Dendritic cell treated with granulocyte-macrophage colony-stimulating factor and Interleukin-4, amounts not matched to agents 40 ng/mL and 50 ng/mL, for 4 days (primary cell): ENCODE data around the gene ATXN1.
"Not testable (repeated sequence)": the region's sequence is repeated elsewhere in the genome, so short reads cannot be mapped to it uniquely, and the experiment has no call there.

Experiments
- H3K27ac Mint-ChIP-seq: one replicate; pipeline ENCODE4 v1.8.0; 2022; ENCODE audit warnings: mild to moderate bottlenecking, mixed read lengths
- H3K27me3 Mint-ChIP-seq: one replicate; pipeline ENCODE4 v1.8.0; 2022; ENCODE audit warnings: mild to moderate bottlenecking, mixed read lengths
- H3K36me3 Mint-ChIP-seq: one replicate; pipeline ENCODE4 v1.8.0; 2022; ENCODE audit warnings: low read depth, mixed read lengths
- H3K4me1 Mint-ChIP-seq: one replicate; pipeline ENCODE4 v1.8.0; 2022; ENCODE audit warnings: low read depth, mixed read lengths
- H3K4me3 Mint-ChIP-seq: one replicate; pipeline ENCODE4 v1.8.0; 2022; ENCODE audit warnings: mild to moderate bottlenecking, moderate library complexity, mixed read lengths
- H3K9me3 Mint-ChIP-seq: one replicate; pipeline ENCODE4 v1.8.0; 2022; ENCODE audit warnings: mixed read lengths
- intact Hi-C: fragments of 100-400 bp; cut with micrococcal nuclease; formaldehyde crosslinking; loops from one replicate; pipeline ENCODE4 v1.15.0; 2022

ATXN1 gene

DNA sequence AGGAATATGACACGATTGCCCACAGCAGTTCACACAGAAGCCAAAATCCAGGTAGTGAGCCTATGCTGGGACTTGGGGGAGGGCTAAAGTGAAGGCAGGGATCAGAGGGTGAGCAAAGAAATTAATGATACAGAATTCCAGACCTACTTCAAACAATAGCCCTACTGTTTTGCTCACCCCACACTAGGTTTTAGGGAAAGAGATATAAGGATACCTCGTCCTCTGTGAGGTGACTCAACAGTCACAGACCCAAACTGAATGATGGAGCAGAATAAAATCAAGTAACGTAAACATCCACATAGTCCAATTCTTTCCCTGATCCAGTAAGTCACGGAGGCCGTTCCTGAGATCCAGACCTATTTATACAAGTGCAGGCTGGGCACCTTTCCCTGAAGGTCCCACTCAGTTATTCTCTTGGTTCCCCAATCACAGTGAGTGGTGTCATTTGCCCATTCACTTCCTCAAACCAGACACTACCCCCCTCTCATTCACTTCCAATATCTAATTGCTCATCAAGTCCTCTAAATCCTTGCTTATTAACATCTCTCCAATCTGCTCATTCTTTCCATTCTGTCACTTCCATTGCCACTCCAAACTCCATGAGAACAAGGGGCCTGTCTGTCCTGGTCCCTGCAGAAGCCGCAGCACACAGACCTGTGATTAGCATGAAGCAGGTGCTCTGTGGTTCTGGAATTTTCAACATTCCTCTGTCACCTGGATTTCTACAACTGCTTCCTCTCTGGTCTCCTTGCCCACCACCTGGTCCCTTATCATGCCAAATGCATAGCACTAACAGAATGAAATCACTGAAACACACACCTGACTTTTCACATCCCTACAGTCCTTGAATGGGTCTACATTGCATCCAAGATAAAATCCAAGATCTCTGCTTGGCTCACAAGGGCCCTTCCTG, 55.9 kb downstream of the ATXN1 start:
- H3K36me3 Mint-ChIP-seq, result peaks cover 16% of the 10 kb centered on the region
- no peaks in the 10 kb centered on the region for H3K27me3 Mint-ChIP-seq
- H3K4me3 Mint-ChIP-seq, result peak overlapping the region; percentile 61
- intact Hi-C loops, result loop anchor here (5.0 kb wide), 1 partner anchor 33 kb away; no protein-coding TSS in a partner anchor
- H3K4me1 Mint-ChIP-seq, result peaks cover 73% of the 10 kb centered on the region
- peak overlapping the region; percentile 95 for H3K27ac Mint-ChIP-seq
- no peaks in the 10 kb centered on the region for H3K9me3 Mint-ChIP-seq

DNA sequence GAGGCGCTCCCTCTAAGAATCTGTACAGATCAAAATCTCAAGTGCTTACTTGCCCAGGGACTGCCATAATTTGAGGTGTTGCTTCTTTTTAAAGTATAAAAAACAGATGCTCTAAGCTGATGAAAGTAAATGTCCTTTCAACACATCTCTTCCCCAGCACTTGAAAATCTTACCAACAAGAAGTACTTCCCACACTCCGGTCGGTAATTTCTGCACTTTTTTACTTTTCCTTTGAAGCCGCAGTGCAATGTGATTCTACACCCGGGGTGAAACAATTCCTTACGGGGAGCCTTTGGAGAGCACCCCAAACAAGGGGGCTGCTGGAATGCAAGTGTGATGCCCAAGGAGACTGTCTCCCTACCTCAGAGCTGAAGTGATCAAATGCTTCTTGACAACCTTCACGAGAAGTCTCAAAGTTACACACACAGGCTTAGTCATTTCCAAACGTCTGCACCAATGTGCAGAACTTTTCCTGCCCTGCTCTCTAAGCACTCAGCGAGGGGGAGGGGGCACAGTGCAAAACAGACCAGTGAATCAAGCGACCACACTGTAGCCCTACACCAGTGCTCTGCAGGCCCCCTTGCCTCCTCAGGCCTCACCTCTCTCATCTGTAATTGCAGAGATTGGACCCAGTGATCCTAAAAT, 56.7 kb downstream of the ATXN1 start:
- Mint-ChIP-seq H3K4me3 (peak overlapping the region; percentile 61), H3K4me1 (peaks cover 81% of the 10 kb centered on the region), H3K27ac (peak overlapping the region; percentile 95), H3K36me3 (peaks cover 20% of the 10 kb centered on the region), H3K27me3 (no peaks in the 10 kb centered on the region), H3K9me3 (no peaks in the 10 kb centered on the region)
- intact Hi-C loops, result loop anchor here (5.0 kb wide), 1 partner anchor 32 kb away; no protein-coding TSS in a partner anchor

DNA sequence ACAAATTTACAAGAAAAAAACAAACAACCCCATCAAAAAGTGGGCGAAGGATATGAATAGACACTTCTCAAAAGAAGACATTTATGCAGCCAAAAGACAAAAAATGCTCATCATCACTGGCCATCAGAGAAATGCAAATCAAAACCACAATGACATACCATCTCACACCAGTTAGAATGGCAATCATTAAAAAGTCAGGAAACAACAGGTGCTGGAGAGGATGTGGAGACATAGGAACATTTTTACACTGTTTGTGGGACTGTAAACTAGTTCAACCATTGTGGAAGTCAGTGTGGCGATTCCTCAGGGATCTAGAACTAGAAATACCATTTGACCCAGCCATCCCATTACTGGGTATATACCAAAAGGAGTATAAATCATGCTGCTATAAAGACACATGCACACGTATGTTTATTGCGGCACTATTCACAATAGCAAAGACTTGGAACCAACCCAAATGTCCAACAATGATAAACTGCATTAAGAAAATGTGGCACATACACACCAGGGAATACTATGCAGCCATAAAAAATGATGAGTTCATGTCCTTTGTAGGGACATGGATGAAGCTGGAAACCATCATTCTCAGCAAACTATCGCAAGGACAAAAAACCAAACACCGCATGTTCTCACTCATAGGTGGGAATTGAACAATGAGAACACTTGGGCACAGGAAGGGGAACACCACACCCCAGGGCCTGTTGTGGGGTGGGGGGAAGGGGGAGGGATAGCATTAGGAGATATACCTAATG, 58.5 kb downstream of the ATXN1 start:
- peaks cover 16% of the 10 kb centered on the region for H3K36me3 Mint-ChIP-seq
- H3K27me3 Mint-ChIP-seq, intact Hi-C loops, H3K9me3 Mint-ChIP-seq, H3K27ac Mint-ChIP-seq, H3K4me3 Mint-ChIP-seq: not testable (repeated sequence)
- H3K4me1 Mint-ChIP-seq, result peaks cover 80% of the 10 kb centered on the region

DNA sequence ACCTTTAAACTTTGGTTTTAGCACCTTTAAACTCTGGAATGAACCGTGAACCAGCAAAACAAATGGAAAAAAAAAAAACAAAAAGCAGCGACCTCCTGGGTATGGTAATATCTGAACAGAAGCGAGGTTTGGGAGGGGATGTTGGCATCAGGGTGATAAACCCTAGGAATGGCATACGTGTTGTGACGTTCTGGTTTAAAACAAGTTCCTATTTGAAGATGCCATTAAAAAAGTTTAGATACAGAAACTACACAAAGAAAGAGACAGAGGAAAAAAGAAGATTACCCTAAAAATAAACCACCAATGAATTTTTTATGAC, 60.4 kb downstream of the ATXN1 start:
- intact Hi-C loops, result no loop called here

DNA sequence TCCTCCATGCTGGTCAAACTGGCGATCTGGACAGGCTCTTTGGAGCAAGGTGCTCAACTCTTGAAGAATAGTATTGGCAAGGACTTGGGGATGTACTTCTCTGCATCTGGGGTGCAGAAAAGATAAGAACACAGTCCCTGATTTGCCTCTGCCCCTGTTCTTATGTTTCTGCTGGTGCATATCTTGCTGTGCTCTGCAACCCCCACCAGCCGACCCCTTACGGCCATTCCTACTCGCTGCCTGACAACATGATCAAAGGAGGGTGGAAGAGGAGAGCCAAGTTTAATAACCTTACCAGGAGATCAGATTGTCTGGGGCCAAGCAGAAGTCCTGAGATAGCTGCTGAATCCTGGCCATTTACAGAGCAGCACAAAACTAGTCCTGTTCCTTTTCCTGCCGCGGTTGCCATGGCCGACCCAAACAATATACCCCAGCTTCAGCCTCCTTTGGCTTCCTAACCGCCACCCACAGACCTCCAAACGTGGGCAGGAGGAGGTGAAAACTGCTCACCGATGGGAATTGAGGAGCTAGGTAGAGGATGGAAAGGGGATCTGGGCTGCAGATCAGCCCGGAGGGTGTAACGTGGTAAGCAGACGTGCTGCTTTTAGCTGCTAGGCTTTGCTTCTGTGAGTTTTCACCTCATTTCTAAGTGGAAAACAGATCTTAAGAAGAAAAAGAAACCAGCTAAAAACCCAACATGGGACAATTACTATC, 60.9 kb downstream of the ATXN1 start:
- Mint-ChIP-seq H3K27ac (peak overlapping the region; percentile 92), H3K4me1 (peaks cover 74% of the 10 kb centered on the region), H3K4me3 (peak overlapping the region; percentile 63), H3K36me3 (peaks cover 14% of the 10 kb centered on the region), H3K27me3 (no peaks in the 10 kb centered on the region), H3K9me3 (no peaks in the 10 kb centered on the region)
- intact Hi-C loops, result no loop called here

More for the DNA sequence above, 60.4 kb downstream of the ATXN1 start:
- Mint-ChIP-seq H3K4me1 (peaks cover 77% of the 10 kb centered on the region), H3K9me3 (no peaks in the 10 kb centered on the region), H3K4me3 (peak overlapping the region; percentile 63), H3K27me3 (no peaks in the 10 kb centered on the region), H3K27ac (peak overlapping the region; percentile 92), H3K36me3 (peaks cover 17% of the 10 kb centered on the region)

DNA sequence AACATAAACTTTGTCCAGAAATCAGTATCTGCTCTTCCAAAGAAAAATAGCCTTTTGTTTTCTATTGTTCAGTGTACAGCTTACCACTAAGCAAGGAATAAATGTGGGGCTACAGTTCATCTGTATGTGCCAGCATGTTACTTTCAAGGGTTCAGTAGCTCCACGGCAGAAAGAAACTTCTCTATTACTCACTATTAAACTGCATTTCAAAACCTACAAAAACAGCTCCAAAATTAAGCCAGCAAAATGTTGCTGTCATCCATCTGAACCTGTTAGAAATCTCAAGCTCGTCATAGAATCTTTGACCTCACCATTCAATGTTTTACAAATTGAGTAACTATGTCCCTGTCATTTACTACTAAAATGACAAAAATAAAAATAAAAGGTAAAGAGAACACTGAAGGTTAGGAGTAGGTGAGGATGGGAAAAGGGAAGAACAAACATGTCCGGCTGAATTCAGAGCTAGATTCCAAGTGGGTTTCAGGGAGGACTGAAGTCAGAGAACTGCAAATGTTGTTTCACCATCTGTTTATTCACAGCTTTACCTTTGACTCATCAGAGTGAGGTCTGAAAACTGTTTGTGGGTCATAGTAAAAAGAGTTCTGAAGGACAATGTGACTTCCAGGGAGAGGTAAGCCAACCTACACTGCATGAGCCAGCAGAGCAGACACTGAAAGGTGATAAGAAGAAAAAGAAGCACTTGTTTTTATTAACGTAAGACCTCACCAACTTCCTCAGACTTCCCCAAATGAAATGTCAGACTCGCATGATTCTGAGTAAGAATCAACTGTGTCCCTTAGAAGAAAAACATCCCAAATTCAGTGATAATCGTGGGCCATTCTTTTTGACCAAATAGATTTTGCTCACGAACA, 62.0 kb downstream of the ATXN1 start:
- no peaks in the 10 kb centered on the region for H3K27me3 Mint-ChIP-seq
- H3K9me3 Mint-ChIP-seq, result no peaks in the 10 kb centered on the region
- H3K36me3 Mint-ChIP-seq, result peaks cover 14% of the 10 kb centered on the region
- peaks cover 74% of the 10 kb centered on the region for H3K4me1 Mint-ChIP-seq
- intact Hi-C loops, result no loop called here
- no peak overlapping the region for H3K4me3 Mint-ChIP-seq
- peak overlapping the region; percentile 92 for H3K27ac Mint-ChIP-seq

DNA sequence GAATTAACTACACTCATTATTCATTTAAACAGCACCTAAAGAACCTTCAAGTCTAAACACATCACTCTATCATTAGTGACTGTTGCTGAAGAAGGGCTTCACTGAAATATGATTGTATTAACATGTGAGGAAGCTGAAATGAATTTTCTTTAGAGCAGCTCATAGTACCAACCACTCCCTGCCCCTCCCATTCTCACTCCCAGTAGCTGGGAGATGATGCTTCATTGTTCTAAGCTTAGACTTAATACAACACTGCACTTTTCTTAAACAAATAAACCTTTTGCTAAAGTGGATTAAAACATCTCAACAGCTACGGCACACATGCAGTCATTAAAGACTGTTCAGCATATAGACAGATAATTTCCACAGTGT, 63.1 kb downstream of the ATXN1 start:
- Mint-ChIP-seq H3K9me3 (no peaks in the 10 kb centered on the region), H3K4me1 (peaks cover 75% of the 10 kb centered on the region), H3K4me3 (no peak overlapping the region), H3K27me3 (no peaks in the 10 kb centered on the region), H3K27ac (peak overlapping the region; percentile 81), H3K36me3 (peaks cover 14% of the 10 kb centered on the region)
- intact Hi-C loops, result no loop called here

DNA sequence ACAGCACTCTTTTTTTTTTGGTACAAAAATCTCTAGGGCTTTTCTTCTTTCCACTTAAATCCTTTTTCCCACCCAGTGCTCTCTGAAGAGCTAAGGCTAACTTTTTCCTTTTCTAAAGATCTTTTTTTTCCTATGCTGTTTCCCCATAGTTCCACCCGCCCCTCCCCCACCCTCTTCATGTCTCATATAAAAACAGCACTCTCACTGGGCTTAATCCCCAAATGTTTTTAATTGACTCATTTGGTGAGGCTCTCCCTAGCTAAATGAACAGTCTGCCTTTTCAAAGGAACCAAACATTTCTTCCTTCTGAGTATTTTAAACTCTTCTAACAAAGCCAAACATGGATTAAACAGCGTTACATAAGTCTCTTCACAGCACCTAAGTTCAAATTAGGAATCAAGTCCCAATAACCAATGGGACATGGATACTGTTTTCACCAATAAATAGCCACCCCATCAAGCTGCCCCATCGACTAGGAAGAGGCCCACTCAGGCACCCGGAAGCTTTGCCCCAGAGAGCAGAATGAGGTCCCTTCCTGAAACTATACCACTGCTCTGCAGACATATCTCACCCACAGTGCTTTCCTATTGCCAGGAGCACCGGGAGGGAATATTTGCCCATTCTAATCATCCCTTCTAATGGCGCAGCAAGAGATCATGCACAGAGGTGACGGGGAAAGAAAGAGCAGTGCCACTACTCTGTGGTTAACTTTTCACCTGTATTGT, 63.7 kb downstream of the ATXN1 start:
- Mint-ChIP-seq H3K27me3 (no peaks in the 10 kb centered on the region), H3K4me3 (no peak overlapping the region), H3K4me1 (peaks cover 75% of the 10 kb centered on the region), H3K9me3 (no peaks in the 10 kb centered on the region), H3K36me3 (peaks cover 14% of the 10 kb centered on the region), H3K27ac (peak overlapping the region; percentile 81)
- intact Hi-C loops, result no loop called here

DNA sequence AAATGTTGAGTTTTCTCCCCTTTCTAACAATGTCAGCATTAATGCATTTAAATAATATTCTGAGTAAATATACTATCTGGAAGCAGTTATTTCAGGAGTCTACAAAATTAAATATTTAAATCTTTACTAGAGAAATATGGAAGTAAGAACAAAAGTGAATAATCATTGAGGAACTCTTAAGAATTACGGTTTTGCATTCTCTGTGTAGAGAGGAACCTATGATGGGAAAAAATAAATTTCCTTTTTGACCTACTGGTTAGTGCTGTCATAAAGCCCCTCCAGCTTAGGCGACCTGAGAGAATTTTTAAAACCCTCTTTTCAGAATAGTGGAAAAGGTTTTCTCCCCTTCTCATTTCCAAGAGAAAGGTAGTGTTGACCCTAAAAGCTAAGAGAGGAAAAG, 64.8 kb downstream of the ATXN1 start:
- H3K9me3 Mint-ChIP-seq, result no peaks in the 10 kb centered on the region
- H3K4me1 Mint-ChIP-seq, result peaks cover 74% of the 10 kb centered on the region
- H3K4me3 Mint-ChIP-seq, result no peak overlapping the region
- intact Hi-C loops, result no loop called here
- peaks cover 14% of the 10 kb centered on the region for H3K36me3 Mint-ChIP-seq
- H3K27me3 Mint-ChIP-seq, result no peaks in the 10 kb centered on the region
- peak overlapping the region; percentile 81 for H3K27ac Mint-ChIP-seq

DNA sequence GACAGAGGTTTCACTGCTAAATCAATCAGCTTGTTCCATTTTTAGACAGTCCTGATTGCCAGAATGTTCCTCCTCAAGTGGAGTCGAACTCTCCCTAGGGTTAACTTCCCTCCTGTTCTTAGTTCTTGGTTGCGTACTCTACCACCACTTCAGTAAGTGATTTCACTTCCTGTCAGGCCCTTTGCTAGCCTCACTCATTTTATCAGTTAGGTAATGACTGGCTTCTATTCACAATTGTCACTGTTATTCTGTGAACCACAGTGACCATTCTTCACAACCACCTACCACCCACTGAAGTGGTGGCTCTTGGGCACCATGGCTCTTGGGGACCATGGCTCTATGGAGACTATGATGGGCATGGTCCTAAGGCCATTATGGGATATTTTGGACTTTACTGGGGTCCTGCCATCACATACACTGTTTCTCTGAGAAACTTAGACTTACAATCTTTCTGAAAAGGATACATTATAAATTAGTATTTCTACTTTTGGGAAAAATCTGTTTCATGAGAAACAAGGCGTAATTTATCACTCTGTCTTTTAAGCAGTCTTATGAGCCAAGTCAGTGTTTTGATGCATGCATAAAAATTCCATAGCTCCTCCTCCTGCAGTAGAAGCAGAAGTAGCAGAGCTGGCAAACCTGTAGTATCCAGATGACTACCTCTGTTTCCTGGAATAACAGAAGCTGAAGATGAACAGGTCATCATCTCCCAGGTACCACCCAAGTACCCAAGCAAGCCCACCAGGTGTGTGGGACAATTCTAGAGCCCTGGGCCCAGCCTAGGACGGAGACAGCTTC, 66.3 kb downstream of the ATXN1 start:
- peaks cover 74% of the 10 kb centered on the region for H3K4me1 Mint-ChIP-seq
- intact Hi-C loops, result no loop called here

DNA sequence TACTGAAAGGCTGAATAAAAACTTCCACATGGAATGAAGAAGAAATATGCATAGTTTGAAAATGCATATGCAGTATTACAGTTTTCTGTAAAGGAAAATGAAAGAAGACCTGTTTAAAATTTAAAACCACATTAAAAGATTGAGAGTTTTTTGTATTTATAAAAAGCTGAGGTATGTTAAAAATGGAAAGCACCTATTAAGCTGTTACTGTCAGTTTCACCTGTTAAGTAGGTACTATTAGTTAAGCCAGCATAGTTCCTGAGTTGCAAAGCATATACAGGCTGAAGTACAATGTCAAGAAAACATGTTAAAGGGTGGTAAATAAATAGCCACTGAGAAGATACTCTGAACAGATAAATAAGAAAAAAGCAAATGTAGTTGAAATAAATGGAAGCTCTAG, 69.9 kb downstream of the ATXN1 start:
- Mint-ChIP-seq H3K36me3 (peaks cover 13% of the 10 kb centered on the region), H3K27ac (peak overlapping the region; percentile 58), H3K4me1 (peaks cover 71% of the 10 kb centered on the region), H3K9me3 (no peaks in the 10 kb centered on the region), H3K4me3 (no peak overlapping the region), H3K27me3 (no peaks in the 10 kb centered on the region)
- intact Hi-C loops, result no loop called here

More for the DNA sequence above, 66.3 kb downstream of the ATXN1 start:
- no peaks in the 10 kb centered on the region for H3K9me3 Mint-ChIP-seq
- H3K27me3 Mint-ChIP-seq, result no peaks in the 10 kb centered on the region
- H3K36me3 Mint-ChIP-seq, result peaks cover 24% of the 10 kb centered on the region
- H3K27ac Mint-ChIP-seq, result peak overlapping the region; percentile 81
- no peak overlapping the region for H3K4me3 Mint-ChIP-seq
